ENCODE results near the gene TMEM250. TPM values are rescaled to one million over a fixed set of nuclear protein-coding genes. Genes with fewer than 3 reads are reported as not detected.
A peak's percentile ranks its signal among the peaks of the same experiment; 100 is the strongest.

TMEM250 gene
- total and polyA plus RNA-seq, 2 experiments from 2014 or later: 25.6 to 29.3 TPM

GRCh38 chr9:136081113-136081825, 37.4 kb downstream of the TMEM250 start:
- no peak for TF ChIP-seq CTCF (IDR thresholded peaks at IDR 0.05; ENCODE audit: low read depth, low read length)
- H3K27me3 ChIP-seq: no peaks in the 10 kb centered on the region
- no peak overlapping the region for H3K4me3 ChIP-seq
- peak in 1 of 2 donors; percentile 37 for DNase-seq (ENCODE audit: low read depth in 1 of 2, low spot score in 1 of 2)
- H3K9me3 ChIP-seq (ENCODE audit: low read depth): no peaks in the 10 kb centered on the region
- no peaks in the 10 kb centered on the region for H3K36me3 ChIP-seq
- no peaks in the 10 kb centered on the region for H3K4me1 ChIP-seq (ENCODE audit: low read depth)
- no peak overlapping the region for H3K27ac ChIP-seq

GRCh38 chr9:136080716-136081112, 38.0 kb downstream of the TMEM250 start:
- H3K4me3 ChIP-seq: no peak overlapping the region
- H3K27me3 ChIP-seq: no peaks in the 10 kb centered on the region
- no peaks in the 10 kb centered on the region for H3K9me3 ChIP-seq (ENCODE audit: low read depth)
- TF ChIP-seq CTCF (IDR thresholded peaks at IDR 0.05; ENCODE audit: low read depth, low read length): no peak
- no peak overlapping the region for H3K27ac ChIP-seq
- H3K36me3 ChIP-seq: no peaks in the 10 kb centered on the region
- no peak for DNase-seq (ENCODE audit: low read depth in 1 of 2, low spot score in 1 of 2)
- H3K4me1 ChIP-seq (ENCODE audit: low read depth): no peaks in the 10 kb centered on the region

GRCh38 chr9:136079916-136080246, 38.8 kb downstream of the TMEM250 start:
- no peak overlapping the region for H3K4me3 ChIP-seq
- H3K4me1 ChIP-seq (ENCODE audit: low read depth): no peaks in the 10 kb centered on the region
- TF ChIP-seq CTCF (IDR thresholded peaks at IDR 0.05; ENCODE audit: low read depth, low read length): no peak
- no peak overlapping the region for H3K27ac ChIP-seq
- no peaks in the 10 kb centered on the region for H3K9me3 ChIP-seq (ENCODE audit: low read depth)
- no peaks in the 10 kb centered on the region for H3K27me3 ChIP-seq
- DNase-seq (ENCODE audit: low read depth in 1 of 2, low spot score in 1 of 2): no peak
- H3K36me3 ChIP-seq: no peaks in the 10 kb centered on the region

- Histone ChIP-seq H3K4me1 (ENCODE audit: low read depth) (no peaks in the 10 kb centered on the region), H3K9me3 (ENCODE audit: low read depth) (no peaks in the 10 kb centered on the region), H3K27ac (no peak overlapping the region), H3K27me3 (no peaks in the 10 kb centered on the region), H3K36me3 (no peaks in the 10 kb centered on the region), H3K4me3 (no peak overlapping the region)
- no peak for TF ChIP-seq CTCF (IDR thresholded peaks at IDR 0.05; ENCODE audit: low read depth, low read length)
- no peak for DNase-seq (ENCODE audit: low read depth in 1 of 2, low spot score in 1 of 2)
These were observed 39.3 kb downstream of the TMEM250 start for GRCh38 chr9:136079211-136079915.

GRCh38 chr9:136078498-136079011, 40.1 kb downstream of the TMEM250 start:
- H3K9me3 ChIP-seq (ENCODE audit: low read depth): no peaks in the 10 kb centered on the region
- TF ChIP-seq CTCF (IDR thresholded peaks at IDR 0.05; ENCODE audit: low read depth, low read length): no peak
- no peaks in the 10 kb centered on the region for H3K4me1 ChIP-seq (ENCODE audit: low read depth)
- H3K27me3 ChIP-seq: no peaks in the 10 kb centered on the region
- no peak overlapping the region for H3K4me3 ChIP-seq
- no peak for DNase-seq (ENCODE audit: low read depth in 1 of 2, low spot score in 1 of 2)
- no peak overlapping the region for H3K27ac ChIP-seq
- no peaks in the 10 kb centered on the region for H3K36me3 ChIP-seq

Data from cardiac muscle cell (in vitro differentiated cells and primary cell).